Fibroblast of peridontal ligament (primary cell): ENCODE measurements around the gene PCGF3.
"Not testable (repeated sequence)": the region's sequence is repeated elsewhere in the genome, so short reads cannot be mapped to it uniquely, and the experiment has no call there.

Experiments used
- DNase-seq: peaks from one replicate; pipeline ENCODE4 v3.0.0-alpha.2; 2010; ENCODE audit errors: extremely low read depth

The PCGF3 gene

GRCh38 chr4:762211-763190 lies 56.9 kb downstream of the PCGF3 start:
- peak; percentile 23 for DNase-seq

GRCh38 chr4:763191-763810 lies 57.7 kb downstream of the PCGF3 start:
- DNase-seq: no peak

- no peak for DNase-seq
These were observed 58.3 kb downstream of the PCGF3 start for GRCh38 chr4:763922-764321.

GRCh38 chr4:764405-765169 lies 59.0 kb downstream of the PCGF3 start:
- no peak for DNase-seq

GRCh38 chr4:766152-766515 lies 60.5 kb downstream of the PCGF3 start:
- DNase-seq: peak; percentile 31

GRCh38 chr4:766559-767283 lies 61.1 kb downstream of the PCGF3 start:
- no peak for DNase-seq

- DNase-seq: no peak
These were observed 62.4 kb downstream of the PCGF3 start for GRCh38 chr4:768076-768475.

- DNase-seq: no peak
These were observed 63.4 kb downstream of the PCGF3 start for GRCh38 chr4:768995-769394.

GRCh38 chr4:769511-769910 lies 63.9 kb downstream of the PCGF3 start:
- DNase-seq: no peak

- no peak for DNase-seq
These were observed 64.4 kb downstream of the PCGF3 start for GRCh38 chr4:770022-770421.

GRCh38 chr4:771464-771863 lies 65.8 kb downstream of the PCGF3 start:
- no peak for DNase-seq

- no peak for DNase-seq
These were observed 66.5 kb downstream of the PCGF3 start for GRCh38 chr4:772118-772517.

- no peak for DNase-seq
These were observed 67.1 kb downstream of the PCGF3 start for GRCh38 chr4:772776-773175.

GRCh38 chr4:773214-773613 lies 67.6 kb downstream of the PCGF3 start:
- no peak for DNase-seq

GRCh38 chr4:774419-775092 lies 68.9 kb downstream of the PCGF3 start:
- DNase-seq: not testable (repeated sequence)

- DNase-seq: not testable (repeated sequence)
These were observed 69.9 kb downstream of the PCGF3 start for GRCh38 chr4:775485-775884.

- no peak for DNase-seq
These were observed 71.3 kb downstream of the PCGF3 start for GRCh38 chr4:776743-777441.

- DNase-seq: no peak
These were observed 72.1 kb downstream of the PCGF3 start for GRCh38 chr4:777520-778262.

- DNase-seq: no peak
These were observed 73.9 kb downstream of the PCGF3 start for GRCh38 chr4:779555-779954.

- DNase-seq: not testable (repeated sequence)
These were observed 74.6 kb downstream of the PCGF3 start for GRCh38 chr4:780255-780654.
